ENCODE results near the gene PARD6B.

Gene PARD6B

DNA sequence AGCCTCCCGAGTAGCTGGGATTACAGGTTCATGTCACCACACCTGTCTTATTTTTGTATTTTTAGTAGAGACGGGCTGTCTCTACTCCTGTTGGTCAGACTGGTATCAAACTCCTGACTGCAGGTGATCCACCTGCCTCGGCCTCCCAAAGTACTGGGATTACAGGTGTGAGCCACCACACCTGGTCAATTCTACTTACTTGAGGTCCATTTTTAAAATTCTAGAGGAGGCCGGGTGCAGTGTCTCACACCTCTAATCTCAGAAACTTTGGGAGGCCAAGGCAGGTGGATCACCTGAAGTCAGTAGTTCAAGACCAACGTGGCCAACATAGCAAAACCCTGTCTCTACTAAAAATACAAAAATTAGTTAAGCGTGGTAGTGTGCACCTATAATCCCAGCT lies 47.8 kb upstream of the PARD6B start:
- no peaks in the 10 kb centered on the region for H3K9me3 ChIP-seq (ENCODE audit: insufficient read depth, low read length)
- peaks cover 23% of the 10 kb centered on the region; the same call in 1 of the 2 replicates for H3K27me3 ChIP-seq (ENCODE audit: low read depth, low read length)
- no peaks in the 10 kb centered on the region for H3K79me2 ChIP-seq (ENCODE audit: low read length)
- TF ChIP-seq EZH2phosphoT487 (IDR thresholded peaks at IDR 0.05; ENCODE audit: low read depth), result no peak
- TF ChIP-seq, protein P1, sequence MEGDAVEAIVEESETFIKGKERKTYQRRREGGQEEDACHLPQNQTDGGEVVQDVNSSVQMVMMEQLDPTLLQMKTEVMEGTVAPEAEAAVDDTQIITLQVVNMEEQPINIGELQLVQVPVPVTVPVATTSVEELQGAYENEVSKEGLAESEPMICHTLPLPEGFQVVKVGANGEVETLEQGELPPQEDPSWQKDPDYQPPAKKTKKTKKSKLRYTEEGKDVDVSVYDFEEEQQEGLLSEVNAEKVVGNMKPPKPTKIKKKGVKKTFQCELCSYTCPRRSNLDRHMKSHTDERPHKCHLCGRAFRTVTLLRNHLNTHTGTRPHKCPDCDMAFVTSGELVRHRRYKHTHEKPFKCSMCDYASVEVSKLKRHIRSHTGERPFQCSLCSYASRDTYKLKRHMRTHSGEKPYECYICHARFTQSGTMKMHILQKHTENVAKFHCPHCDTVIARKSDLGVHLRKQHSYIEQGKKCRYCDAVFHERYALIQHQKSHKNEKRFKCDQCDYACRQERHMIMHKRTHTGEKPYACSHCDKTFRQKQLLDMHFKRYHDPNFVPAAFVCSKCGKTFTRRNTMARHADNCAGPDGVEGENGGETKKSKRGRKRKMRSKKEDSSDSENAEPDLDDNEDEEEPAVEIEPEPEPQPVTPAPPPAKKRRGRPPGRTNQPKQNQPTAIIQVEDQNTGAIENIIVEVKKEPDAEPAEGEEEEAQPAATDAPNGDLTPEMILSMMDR (IDR thresholded peaks at IDR 0.05; ENCODE audit: low read depth, low read length), result no peak
- H2AFZ ChIP-seq (ENCODE audit: low read depth, low read length), result no peak overlapping the region
- no peak overlapping the region for H3K4me2 ChIP-seq (ENCODE audit: low read length)
- H4K20me1 ChIP-seq (ENCODE audit: insufficient read depth, low read length), result no peaks in the 10 kb centered on the region
- no peaks in the 10 kb centered on the region for H3K4me1 ChIP-seq (ENCODE audit: low read length)
- H3K9ac ChIP-seq (ENCODE audit: low read length), result no peak overlapping the region
- no peak overlapping the region for H3K4me3 ChIP-seq (ENCODE audit: low read length)
- H3K36me3 ChIP-seq (replicated peaks; ENCODE audit: low read depth, low read length), result no peaks in the 10 kb centered on the region
- no peak overlapping the region for H3K27ac ChIP-seq (ENCODE audit: low read length)

DNA sequence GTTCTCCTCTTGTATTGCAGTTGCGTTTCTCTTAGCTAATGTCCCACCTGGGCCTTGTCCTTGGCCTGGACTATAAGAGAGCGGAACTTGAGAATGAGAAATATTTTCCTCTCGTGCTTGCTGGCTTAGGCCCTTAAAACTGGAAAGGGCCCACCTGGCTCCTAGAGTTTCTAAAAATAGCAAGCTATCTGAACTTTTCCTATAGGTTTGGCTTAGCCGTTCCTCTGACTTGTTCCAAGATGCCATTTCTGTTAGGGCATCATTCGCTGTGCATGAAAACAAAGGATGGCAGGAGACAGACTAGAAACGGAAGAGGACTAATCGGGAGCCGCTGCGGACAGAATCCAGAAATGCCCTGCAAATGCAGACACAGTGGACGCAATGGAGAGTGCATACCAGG lies 44.6 kb upstream of the PARD6B start:
- H3K27ac ChIP-seq (ENCODE audit: low read length), result no peak overlapping the region
- TF ChIP-seq EZH2phosphoT487 (IDR thresholded peaks at IDR 0.05; ENCODE audit: low read depth), result no peak
- TF ChIP-seq, protein P1 (IDR thresholded peaks at IDR 0.05; ENCODE audit: low read depth, low read length), result no peak
- H3K27me3 ChIP-seq (ENCODE audit: low read depth, low read length), result peaks cover 27% of the 10 kb centered on the region
- no peaks in the 10 kb centered on the region for H3K79me2 ChIP-seq (ENCODE audit: low read length)
- no peaks in the 10 kb centered on the region for H3K36me3 ChIP-seq (replicated peaks; ENCODE audit: low read depth, low read length)
- H3K9ac ChIP-seq (ENCODE audit: low read length), result no peak overlapping the region
- H3K4me2 ChIP-seq (ENCODE audit: low read length), result no peak overlapping the region
- no peak overlapping the region for H2AFZ ChIP-seq (ENCODE audit: low read depth, low read length)
- H3K4me3 ChIP-seq (ENCODE audit: low read length), result no peak overlapping the region
- H3K9me3 ChIP-seq (ENCODE audit: insufficient read depth, low read length), result no peaks in the 10 kb centered on the region
- no peaks in the 10 kb centered on the region for H4K20me1 ChIP-seq (ENCODE audit: insufficient read depth, low read length)
- no peaks in the 10 kb centered on the region for H3K4me1 ChIP-seq (ENCODE audit: low read length)

DNA sequence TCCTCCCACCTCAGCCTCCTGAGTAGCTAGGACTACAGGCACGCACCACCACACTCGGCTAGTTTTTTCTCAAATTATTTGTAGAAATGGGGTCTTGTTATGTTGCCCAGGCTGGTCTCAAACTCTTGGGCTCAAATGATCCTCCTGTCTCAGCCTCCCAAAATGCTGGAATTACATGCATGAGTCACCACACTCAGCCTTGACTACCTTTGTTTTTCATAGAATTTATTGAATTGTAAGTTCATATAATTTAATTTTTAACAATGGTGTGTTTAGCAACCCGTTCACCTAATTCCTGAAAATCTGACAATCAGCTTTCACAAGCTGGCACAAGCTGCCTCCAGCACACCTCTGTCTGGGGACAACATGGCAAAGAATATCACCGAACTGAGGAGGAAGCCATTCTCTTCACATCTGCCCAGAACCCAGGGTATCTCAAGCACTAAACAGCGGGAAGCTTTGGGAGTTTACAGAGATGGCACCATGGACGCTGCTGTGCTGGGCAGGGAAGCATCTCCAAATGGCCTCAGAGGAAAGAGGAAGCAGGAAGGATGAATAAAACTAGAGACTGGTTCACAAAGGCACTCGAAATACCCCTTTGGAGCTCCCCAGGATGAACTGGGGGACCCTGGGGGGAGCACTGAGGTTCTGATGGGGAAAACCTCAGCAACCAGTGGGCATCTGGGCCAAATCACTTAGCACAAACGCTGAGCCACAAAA lies 43.0 kb upstream of the PARD6B start:
- Histone ChIP-seq H3K4me2 (ENCODE audit: low read length) (no peak overlapping the region), H3K79me2 (ENCODE audit: low read length) (no peaks in the 10 kb centered on the region), H2AFZ (ENCODE audit: low read depth, low read length) (no peak overlapping the region), H3K9ac (ENCODE audit: low read length) (no peak overlapping the region), H3K27me3 (ENCODE audit: low read depth, low read length) (peaks cover 34% of the 10 kb centered on the region), H3K9me3 (ENCODE audit: insufficient read depth, low read length) (no peaks in the 10 kb centered on the region), H3K36me3 (replicated peaks; ENCODE audit: low read depth, low read length) (no peaks in the 10 kb centered on the region), H3K4me3 (ENCODE audit: low read length) (no peak overlapping the region), H3K4me1 (ENCODE audit: low read length) (no peaks in the 10 kb centered on the region), H4K20me1 (ENCODE audit: insufficient read depth, low read length) (no peaks in the 10 kb centered on the region), H3K27ac (ENCODE audit: low read length) (no peak overlapping the region)
- TF ChIP-seq EZH2phosphoT487 (IDR thresholded peaks at IDR 0.05; ENCODE audit: low read depth), result no peak
- TF ChIP-seq, protein P1 (IDR thresholded peaks at IDR 0.05; ENCODE audit: low read depth, low read length), result no peak

GRCh38 chr20:50689864-50690649 lies 41.3 kb upstream of the PARD6B start:
- H3K4me3 ChIP-seq (ENCODE audit: low read length), result no peak overlapping the region
- no peak overlapping the region for H3K9ac ChIP-seq (ENCODE audit: low read length)
- H3K27ac ChIP-seq (ENCODE audit: low read length), result no peak overlapping the region
- H3K79me2 ChIP-seq (ENCODE audit: low read length), result no peaks in the 10 kb centered on the region
- H2AFZ ChIP-seq (ENCODE audit: low read depth, low read length), result no peak overlapping the region
- H4K20me1 ChIP-seq (ENCODE audit: insufficient read depth, low read length), result no peaks in the 10 kb centered on the region
- H3K27me3 ChIP-seq (ENCODE audit: low read depth, low read length), result peaks cover 41% of the 10 kb centered on the region
- H3K4me2 ChIP-seq (ENCODE audit: low read length), result no peak overlapping the region
- no peaks in the 10 kb centered on the region for H3K4me1 ChIP-seq (ENCODE audit: low read length)
- H3K9me3 ChIP-seq (ENCODE audit: insufficient read depth, low read length), result no peaks in the 10 kb centered on the region
- TF ChIP-seq EZH2phosphoT487 (IDR thresholded peaks at IDR 0.05; ENCODE audit: low read depth), result no peak
- TF ChIP-seq, protein P1 (IDR thresholded peaks at IDR 0.05; ENCODE audit: low read depth, low read length), result no peak
- H3K36me3 ChIP-seq (replicated peaks; ENCODE audit: low read depth, low read length), result no peaks in the 10 kb centered on the region

Data from OCI-LY3 (cell line).